ENCODE measurements around the gene CDC37L1.

Gene CDC37L1

GRCh38 chr9:4741365-4742089 lies 62.2 kb downstream of the CDC37L1 start:
- no peak for TF ChIP-seq POLR2A (IDR thresholded peaks at IDR 0.05; ENCODE audit: extremely low read depth, insufficient read length)
- no peak for TF ChIP-seq MYC (IDR thresholded peaks at IDR 0.05; ENCODE audit: low read depth, low read length)
- TF ChIP-seq MAX (IDR thresholded peaks at IDR 0.05; ENCODE audit: low read depth, low read length): no peak
- TF ChIP-seq, protein P1, sequence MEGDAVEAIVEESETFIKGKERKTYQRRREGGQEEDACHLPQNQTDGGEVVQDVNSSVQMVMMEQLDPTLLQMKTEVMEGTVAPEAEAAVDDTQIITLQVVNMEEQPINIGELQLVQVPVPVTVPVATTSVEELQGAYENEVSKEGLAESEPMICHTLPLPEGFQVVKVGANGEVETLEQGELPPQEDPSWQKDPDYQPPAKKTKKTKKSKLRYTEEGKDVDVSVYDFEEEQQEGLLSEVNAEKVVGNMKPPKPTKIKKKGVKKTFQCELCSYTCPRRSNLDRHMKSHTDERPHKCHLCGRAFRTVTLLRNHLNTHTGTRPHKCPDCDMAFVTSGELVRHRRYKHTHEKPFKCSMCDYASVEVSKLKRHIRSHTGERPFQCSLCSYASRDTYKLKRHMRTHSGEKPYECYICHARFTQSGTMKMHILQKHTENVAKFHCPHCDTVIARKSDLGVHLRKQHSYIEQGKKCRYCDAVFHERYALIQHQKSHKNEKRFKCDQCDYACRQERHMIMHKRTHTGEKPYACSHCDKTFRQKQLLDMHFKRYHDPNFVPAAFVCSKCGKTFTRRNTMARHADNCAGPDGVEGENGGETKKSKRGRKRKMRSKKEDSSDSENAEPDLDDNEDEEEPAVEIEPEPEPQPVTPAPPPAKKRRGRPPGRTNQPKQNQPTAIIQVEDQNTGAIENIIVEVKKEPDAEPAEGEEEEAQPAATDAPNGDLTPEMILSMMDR (IDR thresholded peaks at IDR 0.05; ENCODE audit: low read depth, low read length): no peak
- no peak for DNase-seq (ENCODE audit: low read depth)

GRCh38 chr9:4742246-4742645 lies 62.9 kb downstream of the CDC37L1 start:
- no peak overlapping the region for H3K4me3 ChIP-seq (ENCODE audit: low read depth, low read length)
- DNase-seq (ENCODE audit: low read depth): no peak
- TF ChIP-seq POLR2A (IDR thresholded peaks at IDR 0.05; ENCODE audit: extremely low read depth, insufficient read length): no peak
- no peak for TF ChIP-seq MAX (IDR thresholded peaks at IDR 0.05; ENCODE audit: low read depth, low read length)
- no peak for TF ChIP-seq MYC (IDR thresholded peaks at IDR 0.05; ENCODE audit: low read depth, low read length)
- TF ChIP-seq, protein P1 (IDR thresholded peaks at IDR 0.05; ENCODE audit: low read depth, low read length): no peak

More at GRCh38 chr9:4741365-4742089, 62.2 kb downstream of the CDC37L1 start:
- H3K4me3 ChIP-seq (ENCODE audit: low read depth, low read length): peak overlapping the region; percentile 18

DNA sequence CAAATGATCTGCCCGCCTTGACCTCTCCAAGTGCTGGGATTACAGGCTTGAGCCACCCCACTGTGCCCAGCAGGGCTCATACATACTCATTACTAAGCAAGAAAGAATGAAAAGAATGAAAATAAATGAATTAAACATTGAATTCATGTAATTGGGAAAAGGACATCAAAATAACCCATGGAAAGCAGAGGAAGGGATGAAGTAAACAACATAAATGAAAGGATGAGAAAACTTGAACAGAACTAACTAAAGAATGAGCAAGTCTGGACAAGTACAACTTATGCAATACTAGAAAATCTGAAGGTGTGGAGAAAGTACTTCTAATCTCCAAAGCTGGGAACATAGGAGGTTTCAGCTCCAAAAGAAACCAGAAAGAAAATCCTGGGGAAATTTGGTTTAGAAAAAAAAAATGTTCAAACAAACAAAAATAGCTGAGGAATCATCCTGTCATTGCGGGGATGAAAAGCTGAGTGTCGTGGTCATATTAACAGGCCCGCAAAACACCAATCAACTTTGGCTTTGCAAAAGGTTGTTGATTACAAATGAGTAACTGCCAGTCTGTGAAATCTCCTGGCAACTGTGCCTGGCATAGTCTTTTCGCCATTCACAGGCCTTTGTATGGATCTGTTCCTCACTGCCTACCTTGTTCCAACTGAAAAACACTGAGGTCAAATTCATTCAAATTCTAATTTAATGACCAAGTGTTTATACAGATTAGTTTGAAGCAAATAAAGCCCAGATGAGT lies 63.9 kb downstream of the CDC37L1 start:
- TF ChIP-seq POLR2A (IDR thresholded peaks at IDR 0.05; ENCODE audit: extremely low read depth, insufficient read length): no peak
- no peak for TF ChIP-seq MAX (IDR thresholded peaks at IDR 0.05; ENCODE audit: low read depth, low read length)
- TF ChIP-seq, protein P1 (IDR thresholded peaks at IDR 0.05; ENCODE audit: low read depth, low read length): no peak
- TF ChIP-seq MYC (IDR thresholded peaks at IDR 0.05; ENCODE audit: low read depth, low read length): no peak
- no peak for DNase-seq (ENCODE audit: low read depth)
- no peak overlapping the region for H3K4me3 ChIP-seq (ENCODE audit: low read depth, low read length)

- TF ChIP-seq MAX (IDR thresholded peaks at IDR 0.05; ENCODE audit: low read depth, low read length): no peak
- no peak for DNase-seq (ENCODE audit: low read depth)
- H3K4me3 ChIP-seq (ENCODE audit: low read depth, low read length): no peak overlapping the region
These were observed 67.1 kb downstream of the CDC37L1 start for GRCh38 chr9:4746278-4747030.

DNA sequence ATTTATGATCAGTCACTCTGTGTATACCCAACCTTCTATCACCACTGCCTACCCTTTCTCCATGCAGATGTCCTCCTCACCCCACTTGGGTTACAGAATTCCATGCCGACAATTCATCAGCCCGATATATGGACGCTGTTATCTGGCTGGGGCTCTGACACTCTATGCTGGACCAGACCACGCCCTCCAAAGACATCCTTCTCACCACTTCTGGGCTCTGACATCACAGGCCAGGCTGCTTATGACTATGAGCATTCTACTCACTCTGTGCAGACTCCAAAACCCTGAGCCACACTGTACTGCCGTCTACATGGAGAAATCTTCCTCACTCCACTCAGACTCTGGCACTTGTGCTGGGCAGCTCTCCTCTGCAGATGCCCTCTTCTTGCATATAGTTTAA lies 69.2 kb downstream of the CDC37L1 start:
- TF ChIP-seq, protein P1 (IDR thresholded peaks at IDR 0.05; ENCODE audit: low read depth, low read length): no peak
- TF ChIP-seq MYC (IDR thresholded peaks at IDR 0.05; ENCODE audit: low read depth, low read length) (no peak), MAX (IDR thresholded peaks at IDR 0.05; ENCODE audit: low read depth, low read length) (no peak), POLR2A (IDR thresholded peaks at IDR 0.05; ENCODE audit: extremely low read depth, insufficient read length) (no peak)
- DNase-seq (ENCODE audit: low read depth): no peak
- no peak overlapping the region for H3K4me3 ChIP-seq (ENCODE audit: low read depth, low read length)
